Stimulated activated CD8-positive, alpha-beta memory T cell treated with anti-CD3 and anti-CD28 coated beads, Interleukin-15, amount 100 ng/mL, for 4 hours (primary cell): ENCODE measurements around the gene EBF3.

Experiments
- DNase-seq, 2 donors: peaks; one replicate each; pipeline ENCODE4 v3.0.0-alpha.2; 2020; ENCODE audit warnings: low read depth in 2 of 2

EBF3 gene

DNA sequence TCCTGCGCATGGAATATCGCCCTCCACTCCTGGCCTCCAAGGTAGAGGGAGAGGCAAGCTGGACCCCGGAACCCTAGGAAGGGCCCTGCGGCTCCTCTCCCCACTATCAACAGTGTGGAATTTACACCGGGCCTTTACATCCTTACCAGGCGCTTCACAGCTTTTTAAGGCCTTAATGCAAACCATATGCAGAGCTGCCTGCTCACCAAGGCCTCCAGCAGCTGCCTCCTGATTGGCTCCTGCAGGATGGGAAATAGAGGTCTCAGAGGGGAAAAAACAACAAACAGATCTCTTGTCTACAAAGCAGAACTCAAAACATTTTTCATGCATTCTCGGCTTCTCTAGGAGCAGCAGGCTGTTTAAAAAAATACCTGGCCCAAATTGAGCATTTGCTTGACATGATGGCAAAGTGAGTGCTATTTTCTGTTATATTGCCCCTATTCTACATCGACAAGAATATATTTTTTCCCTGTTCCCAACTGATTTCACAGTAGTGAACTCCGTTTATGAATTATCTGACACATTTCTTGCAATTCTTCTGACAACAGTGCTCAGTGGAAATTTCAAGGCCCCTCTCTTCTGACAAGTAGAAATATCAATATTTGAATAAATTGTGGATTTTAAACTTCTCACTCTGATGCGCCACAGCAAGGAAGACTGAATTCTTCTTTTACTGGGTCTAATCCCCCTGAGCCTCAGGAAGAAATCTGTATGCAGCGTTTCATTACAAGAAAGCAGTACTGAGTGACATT is 51.7 kb downstream of the EBF3 start:
- no peak for DNase-seq

DNA sequence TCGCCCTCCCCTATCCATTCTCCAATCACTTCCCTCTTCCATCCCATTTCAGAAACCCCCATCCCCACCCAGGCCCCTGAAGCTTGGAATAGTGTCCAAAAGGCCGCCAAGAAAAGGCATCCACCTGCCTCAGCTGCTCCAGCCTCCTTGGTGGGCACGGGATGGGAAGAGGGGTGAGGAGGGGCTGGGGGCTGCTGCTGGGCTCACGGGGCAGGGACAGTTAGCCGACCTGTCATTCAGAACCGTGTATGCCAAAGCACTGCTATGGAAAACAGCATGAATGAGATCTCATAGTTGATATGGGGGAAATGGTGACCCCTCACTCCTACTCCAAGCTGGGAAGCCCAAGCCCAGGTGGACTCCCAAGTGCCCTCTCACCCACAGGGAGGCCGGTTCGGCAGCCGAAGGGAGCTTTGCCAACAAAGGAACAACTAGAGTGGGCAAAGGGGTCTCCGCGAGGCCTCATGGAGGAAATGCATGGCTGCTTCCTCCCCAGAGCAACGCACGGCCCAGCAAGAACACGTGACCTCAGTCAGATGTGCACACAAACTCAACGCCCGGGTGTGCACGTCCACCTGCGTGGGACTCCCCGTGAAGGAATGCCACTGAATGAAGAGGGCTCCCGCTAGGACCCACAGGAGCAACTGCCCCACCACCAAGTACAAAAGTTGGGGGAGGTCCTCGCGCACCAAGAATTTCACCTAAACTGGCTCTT is 52.5 kb downstream of the EBF3 start:
- DNase-seq: no peak

DNA sequence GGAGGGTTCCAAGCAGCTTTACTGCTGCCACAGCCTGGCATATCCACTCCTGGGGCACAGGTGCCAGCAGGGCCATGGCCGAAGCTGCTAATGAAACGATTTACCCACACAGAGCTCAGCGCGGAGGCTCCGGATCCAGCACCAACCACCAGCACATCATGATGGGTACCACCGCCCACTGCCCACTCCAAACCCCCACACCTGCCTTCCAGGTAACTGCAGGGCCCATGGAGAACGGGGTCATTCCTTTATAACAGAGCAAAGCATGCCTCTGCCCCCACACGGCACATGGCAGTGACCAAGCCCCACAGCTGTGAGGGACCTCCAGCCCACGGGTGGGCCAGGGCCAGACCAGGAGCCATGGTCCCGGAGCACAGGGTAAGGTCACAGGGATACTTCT is 53.2 kb downstream of the EBF3 start:
- DNase-seq: no peak

DNA sequence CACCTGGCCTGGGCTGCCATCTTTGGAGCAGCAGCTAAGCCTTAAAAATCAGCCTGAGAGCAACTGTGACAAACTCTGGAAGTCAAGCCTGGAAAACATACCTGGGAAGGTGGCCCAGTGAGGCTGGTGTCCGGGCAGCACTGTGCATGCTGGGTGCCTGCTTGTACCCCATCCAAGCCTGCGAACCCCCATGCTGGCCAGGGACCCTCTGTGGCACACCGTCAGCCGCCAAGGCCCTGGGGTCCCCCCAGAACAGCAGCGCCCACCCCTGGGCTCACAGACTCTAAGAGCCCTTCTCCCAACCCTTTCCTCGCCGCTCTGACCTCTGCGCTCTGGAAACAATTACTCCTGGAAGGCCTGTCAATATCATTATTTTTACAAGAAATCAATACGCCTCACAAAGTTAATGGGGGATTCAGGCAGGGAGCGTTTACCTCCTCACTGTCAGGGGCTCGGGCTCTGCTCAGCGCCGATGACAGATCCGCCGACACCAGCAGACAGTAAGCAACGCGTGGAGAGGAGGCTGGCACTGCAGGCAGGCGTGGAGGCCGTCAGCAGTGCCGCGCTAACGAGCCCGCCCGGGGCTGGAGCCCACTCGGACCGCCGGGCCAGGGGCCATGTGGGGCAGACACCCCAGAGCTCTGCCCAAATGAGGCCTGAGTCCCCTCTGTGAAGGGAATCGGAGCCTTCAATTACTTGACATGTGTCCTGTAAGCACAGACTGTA is 54.4 kb downstream of the EBF3 start:
- no peak for DNase-seq

DNA sequence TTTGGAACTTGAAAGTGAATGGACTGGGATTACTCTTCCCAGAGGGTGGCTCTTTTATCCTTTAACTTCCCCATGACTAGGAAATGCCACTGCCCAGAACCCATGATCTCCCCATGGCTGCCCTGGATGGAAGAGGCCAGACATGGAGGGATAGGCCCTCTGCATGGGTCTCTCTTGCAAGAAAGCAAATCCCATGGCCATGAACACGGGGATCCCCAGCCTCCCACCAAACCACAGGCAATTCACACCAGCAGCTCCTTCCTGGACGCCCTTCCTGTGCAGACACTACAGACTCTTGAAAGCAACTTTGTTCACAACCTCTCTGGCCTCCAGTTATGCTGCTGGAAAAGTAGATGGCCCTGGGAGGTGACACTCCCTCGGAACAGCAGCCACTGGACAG is 55.0 kb downstream of the EBF3 start:
- no peak for DNase-seq

GRCh38 chr10:129908406-129908805 is 55.7 kb downstream of the EBF3 start:
- no peak for DNase-seq

DNA sequence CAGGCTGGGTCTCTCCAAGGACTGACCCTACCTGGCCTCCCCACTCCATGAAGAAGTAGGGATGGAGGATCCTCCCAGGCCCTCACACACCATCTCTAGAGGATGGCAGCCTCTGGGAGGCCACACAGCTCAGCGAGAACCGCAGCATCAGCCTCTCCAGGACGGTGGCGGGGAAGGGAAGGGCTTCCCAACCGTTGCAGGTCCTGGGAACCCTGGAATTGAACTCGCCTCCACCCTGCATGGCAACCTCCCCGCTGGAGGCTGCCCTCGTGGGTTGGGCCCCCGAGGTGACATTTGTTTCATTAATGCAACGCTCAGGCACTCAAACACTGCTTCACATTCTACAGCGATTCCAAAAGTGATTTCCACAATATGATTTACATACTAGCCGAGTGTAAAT is 58.5 kb downstream of the EBF3 start:
- DNase-seq: no peak

DNA sequence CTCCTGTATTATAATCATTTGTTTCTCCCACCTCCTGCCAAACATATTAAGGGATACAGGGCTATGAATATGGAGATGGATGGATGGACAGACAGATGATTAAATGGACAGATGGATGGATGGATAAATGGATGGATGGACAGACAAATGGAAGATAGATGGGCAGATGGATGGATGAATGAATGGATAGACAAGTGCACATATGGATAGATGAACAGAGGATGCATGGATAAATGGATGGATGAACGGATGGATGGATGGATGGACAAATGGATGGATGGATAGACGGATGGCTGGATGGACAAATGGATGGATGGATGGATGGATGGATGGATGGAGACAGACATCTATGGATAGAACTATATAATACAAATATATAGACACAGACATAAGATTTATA is 59.8 kb downstream of the EBF3 start:
- DNase-seq: no peak

- DNase-seq: no peak
These were observed 62.6 kb downstream of the EBF3 start for GRCh38 chr10:129901389-129902006.

GRCh38 chr10:129900825-129901224 is 63.2 kb downstream of the EBF3 start:
- DNase-seq: no peak

DNA sequence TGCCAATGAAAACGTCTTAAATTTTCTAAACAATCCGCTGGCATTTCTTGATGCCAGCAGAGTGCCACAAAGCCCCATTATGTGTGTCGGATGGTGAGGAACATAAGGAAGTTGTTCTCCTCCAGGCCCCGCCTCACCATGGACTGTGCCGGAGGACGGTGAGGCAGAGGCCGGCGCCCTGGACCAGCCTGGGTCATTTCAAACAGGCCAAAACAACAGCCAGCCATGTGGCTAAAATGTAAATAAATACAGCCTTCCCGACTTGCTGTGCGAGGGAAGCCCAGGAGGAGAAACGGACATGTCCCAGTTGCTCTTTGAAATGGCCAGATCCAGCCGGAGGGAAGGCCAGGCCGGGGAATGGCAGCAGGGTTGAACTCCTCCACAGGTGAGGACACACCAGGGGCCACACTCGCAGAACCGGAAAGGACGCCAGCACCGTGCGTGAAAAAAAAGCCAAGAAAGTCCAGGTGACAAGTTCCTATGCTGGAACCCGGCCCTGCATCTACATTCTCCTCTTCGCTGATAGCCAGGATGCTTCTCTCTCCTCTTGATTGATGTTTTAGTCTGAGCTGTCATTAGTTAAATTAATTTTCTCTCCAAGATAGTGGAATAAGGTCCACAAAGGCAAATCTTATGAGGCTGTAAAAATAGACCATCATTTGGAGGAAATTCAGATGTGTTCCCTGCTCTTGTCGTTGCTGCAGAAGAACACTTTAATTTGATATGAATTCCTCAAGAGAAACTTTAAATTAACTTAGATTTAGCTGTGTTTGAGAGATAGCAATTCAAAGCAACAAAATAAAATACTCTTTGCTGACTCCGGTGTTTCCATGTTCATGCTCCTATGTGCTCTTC is 64.6 kb downstream of the EBF3 start:
- no peak for DNase-seq

GRCh38 chr10:129898706-129899268 is 65.3 kb downstream of the EBF3 start:
- no peak for DNase-seq

- no peak for DNase-seq
These were observed 66.0 kb downstream of the EBF3 start for GRCh38 chr10:129897871-129898626.

DNA sequence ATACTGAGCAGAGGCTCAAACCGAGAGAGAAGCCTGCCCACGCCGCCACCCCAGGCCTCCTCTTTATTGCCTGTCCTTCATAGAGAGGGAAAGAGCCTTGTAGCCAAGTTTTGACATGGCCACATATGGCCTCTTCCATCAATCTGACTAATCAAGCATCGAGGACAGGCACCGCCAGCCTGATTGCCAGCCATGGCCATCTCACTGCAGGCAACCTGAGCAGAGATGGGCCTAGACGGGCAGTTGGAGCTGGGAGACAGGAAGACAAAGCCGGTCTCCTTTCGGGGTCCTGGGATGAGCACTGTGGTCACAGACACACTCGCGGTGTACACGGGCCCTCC is 67.2 kb downstream of the EBF3 start:
- DNase-seq: no peak

DNA sequence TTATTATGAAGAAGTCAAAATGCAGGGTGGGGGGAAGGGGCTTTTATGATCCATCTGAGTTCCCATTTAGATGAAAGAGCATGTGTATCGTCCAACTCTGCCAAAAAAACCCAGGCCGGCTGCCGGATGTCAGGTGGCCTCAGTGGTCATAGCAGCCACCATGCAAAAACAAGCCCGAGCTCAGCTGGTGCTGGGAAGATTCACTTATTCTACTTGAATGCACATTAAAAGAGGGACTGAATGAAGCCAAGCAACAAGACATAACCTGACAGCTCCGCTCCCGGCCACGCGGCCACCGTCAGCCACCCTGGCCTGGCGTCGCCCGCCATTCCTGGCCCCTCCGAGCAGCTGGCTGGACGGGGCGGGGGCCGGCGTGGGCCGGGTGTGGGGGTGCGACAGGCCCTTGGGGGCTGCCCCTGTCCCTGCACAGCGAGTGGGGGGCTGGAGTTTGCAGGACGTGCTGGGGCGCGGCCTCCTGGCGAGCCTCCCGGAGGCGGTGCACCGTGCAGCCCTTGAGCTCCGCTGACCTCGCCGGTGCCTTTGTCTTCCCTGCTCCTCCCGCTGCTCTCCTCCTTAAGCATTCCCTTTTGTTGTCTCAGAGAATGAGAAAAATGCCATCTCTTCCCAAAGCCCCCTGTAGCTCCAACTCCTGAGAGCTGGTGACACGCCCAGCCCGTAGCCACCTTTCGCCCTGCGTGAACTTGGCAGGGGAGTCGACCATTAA is 67.8 kb downstream of the EBF3 start:
- no peak for DNase-seq

- no peak for DNase-seq
These were observed 68.3 kb downstream of the EBF3 start for GRCh38 chr10:129895811-129896135.

DNA sequence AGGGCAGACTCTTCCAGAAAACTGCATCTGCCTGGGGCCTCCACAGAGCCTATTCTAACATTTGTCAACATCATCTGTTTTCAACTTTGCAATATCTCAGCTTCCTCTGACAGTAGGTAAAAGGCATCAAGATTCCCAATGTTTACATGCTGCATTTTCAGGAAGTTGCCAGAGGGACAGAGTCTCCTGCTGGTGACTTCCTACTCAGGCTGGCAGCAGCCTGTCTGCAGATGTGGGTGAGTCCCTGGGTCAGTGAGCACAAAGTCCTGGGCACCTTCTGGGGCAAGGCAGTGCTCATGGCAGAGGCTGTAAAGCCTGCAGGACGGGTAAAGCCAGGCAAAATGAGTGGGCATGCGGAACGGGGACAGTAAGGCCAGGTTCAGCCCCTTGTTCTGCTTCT is 69.4 kb downstream of the EBF3 start:
- no peak for DNase-seq

DNA sequence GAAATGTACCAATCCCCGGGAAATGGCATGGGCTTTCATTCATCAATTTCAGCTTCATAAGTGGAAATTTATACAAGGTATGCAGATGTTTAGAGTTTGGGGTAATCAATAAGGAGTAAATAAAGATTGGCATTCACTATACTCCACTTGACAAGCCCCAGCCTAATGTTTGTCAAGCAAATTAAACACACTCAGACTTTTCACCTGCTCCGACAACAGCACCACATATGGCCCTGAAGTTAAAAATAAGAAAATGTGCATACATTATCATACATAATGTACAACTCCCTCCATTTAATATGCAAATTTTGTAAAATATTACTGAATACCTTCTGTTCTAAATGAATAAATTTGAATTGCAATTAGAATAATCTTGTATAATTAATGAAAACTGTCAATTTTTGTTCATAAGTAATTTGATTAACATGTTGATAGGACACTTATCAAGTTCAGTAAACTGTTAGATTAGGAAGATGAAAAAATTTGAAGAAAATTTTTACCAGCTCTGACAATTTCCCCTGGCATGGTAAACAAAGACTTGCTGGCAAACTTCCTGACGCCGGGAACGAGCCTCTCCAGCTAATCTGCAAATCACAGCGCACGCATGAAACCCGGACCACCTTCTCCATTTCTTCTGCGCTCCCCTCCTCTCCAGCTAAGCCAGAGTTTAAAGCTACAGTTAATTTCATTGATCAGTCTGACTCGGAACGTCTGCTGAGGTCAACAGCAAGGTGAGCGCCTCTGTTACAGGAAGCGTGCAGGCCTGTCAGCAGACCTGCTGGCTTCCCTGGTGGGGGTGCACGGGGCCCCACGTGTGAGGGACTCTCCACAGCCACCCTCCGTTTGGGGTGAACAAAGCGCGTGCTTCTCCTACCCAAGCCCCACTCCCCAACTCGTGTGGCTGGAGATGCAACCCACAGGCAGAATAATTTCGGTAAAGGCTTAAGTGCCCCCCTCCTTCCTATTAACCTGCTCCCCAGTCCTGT is 70.7 kb downstream of the EBF3 start:
- no peak for DNase-seq

DNA sequence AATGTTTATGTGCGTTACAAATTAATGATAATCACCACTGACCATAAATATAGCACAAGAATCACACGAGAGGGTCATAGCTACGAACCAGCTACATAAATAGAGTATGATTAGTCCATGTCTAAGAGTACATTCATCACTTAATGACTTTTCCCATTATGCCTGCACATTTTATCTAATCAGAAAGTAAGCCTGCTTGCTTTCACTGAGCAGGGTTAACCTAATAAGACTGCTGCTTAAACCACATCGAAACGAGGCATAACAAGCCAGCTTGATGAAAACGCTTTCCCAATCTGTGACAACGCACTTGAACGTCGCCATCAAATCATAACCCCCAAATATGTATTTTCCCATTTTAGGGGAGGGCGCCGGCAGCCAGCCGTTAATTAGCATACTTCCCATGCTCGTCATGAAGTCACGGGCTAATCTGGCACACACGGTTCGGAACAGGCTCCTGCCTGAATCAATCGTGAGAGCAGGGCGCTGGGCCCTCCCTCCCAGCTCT is 71.5 kb downstream of the EBF3 start:
- no peak for DNase-seq
